HG03520 (cell line): ENCODE data around the gene SPINK7.

Experiments
- ATAC-seq: cut with Tn5 transposase; IDR thresholded peaks from one replicate; pipeline ENCODE4 v1.9.1; 2021; ENCODE audit warnings: mild to moderate bottlenecking, moderate library complexity; ENCODE audit not compliant: unreplicated experiment

SPINK7 gene

GRCh38 chr5:148343603-148344487 is 31.6 kb downstream of the SPINK7 start:
- no peak for ATAC-seq

- ATAC-seq: no peak
Measured at GRCh38 chr5:148347706-148348105, 35.5 kb downstream of the SPINK7 start.

GRCh38 chr5:148352696-148353095 is 40.5 kb downstream of the SPINK7 start:
- no peak for ATAC-seq

- no peak for ATAC-seq
Measured at GRCh38 chr5:148353634-148354033, 41.4 kb downstream of the SPINK7 start.

GRCh38 chr5:148364343-148364742 is 52.1 kb downstream of the SPINK7 start:
- ATAC-seq: no peak
